NCI-H1436 (cell line): ENCODE measurements around the gene SGSM2.

Experiments
- DNase-seq: peaks from one replicate; lab custom pipeline; 2025; lab: John Stamatoyannopoulos, UW

Gene SGSM2

GRCh38 chr17:2421315-2422147, 84.2 kb downstream of the SGSM2 start:
- DNase-seq, result peak; percentile 47

- DNase-seq, result peak; percentile 34
These were observed 86.0 kb downstream of the SGSM2 start for GRCh38 chr17:2423271-2423670.

- DNase-seq, result no peak
These were observed 89.9 kb downstream of the SGSM2 start for GRCh38 chr17:2427215-2427614.

- DNase-seq, result no peak
These were observed 90.6 kb downstream of the SGSM2 start for GRCh38 chr17:2427910-2428309.
